GM19238 (cell line): Measurements from ENCODE around the gene ARSG.
A peak's percentile ranks its signal among the peaks of the same experiment; 100 is the strongest.

Experiments used
- DNase-seq: peaks from one replicate; pipeline ENCODE4 v3.0.0; 2011; ENCODE audit warnings: low spot score; ENCODE audit not compliant: insufficient read length

ARSG gene

DNA sequence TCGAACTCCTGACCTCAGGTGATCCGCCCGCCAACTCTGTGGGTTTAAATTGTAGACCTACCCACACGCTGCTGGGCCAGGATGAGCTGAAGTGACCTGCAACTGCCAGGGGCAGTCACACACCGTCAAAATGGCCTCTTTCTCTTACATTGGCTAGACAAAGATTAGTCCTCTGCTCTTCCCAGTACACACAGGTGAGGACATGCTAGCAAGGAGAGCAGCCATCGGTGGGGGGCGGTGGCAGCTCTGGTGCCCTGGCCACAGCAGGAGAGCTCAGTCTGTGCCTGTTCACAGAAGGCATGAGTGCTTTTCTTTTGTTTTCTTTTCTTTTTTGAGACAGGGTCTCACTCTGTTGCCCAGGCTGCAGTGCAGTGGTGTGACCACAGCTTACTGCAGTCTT is 136.3 kb downstream of the ARSG start:
- no peak for DNase-seq

DNA sequence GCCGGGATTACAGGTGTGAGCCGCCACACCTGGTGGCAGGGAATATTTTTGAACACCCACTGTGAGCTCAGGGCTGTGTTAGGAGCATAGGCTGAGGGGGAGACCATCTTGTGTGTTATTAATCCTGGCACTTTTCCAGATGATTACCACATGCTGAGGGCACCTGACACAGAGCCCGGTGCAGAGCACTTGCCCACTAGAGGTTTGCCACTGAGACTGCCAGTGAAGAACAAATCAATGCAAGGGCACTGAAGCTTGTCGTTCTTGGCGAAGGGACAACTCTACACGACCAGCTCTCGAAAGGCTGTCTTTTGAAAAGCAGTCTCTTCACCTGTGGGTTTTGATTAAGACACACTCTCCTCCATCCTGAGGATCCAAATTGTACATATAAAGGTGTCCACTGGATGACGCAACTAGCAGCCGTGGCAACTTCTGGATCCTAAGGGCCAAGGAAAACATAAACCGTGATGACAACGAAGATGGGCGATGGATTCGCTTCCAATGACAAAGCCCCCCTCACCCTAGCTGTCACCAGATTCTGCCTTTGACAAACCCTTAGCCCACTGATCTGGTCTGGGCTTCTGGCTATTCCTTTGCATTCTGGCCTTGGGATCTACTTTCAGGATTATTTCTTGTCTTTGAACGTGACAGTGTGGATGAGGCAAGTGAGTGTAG is 137.3 kb downstream of the ARSG start:
- no peak for DNase-seq

DNA sequence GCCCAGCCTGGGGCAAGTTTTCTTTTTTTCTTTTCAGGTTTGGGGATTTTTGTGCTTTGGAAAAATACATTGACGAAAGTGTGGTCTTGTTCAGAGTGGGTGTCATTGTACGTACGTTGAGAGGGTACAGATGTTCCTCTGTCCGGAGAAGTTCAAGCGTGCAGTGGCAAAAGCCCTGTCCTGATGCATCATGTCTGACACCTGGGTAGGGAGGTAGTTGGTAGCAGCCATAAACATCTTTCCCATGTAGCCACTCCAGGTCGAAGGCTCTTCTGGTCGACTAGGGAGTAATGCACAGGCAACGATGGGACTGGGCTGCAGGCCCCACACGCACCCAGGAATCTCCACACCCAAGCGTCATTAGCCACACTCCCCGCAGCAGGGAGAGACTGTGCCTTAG is 138.6 kb downstream of the ARSG start:
- DNase-seq, result no peak

DNA sequence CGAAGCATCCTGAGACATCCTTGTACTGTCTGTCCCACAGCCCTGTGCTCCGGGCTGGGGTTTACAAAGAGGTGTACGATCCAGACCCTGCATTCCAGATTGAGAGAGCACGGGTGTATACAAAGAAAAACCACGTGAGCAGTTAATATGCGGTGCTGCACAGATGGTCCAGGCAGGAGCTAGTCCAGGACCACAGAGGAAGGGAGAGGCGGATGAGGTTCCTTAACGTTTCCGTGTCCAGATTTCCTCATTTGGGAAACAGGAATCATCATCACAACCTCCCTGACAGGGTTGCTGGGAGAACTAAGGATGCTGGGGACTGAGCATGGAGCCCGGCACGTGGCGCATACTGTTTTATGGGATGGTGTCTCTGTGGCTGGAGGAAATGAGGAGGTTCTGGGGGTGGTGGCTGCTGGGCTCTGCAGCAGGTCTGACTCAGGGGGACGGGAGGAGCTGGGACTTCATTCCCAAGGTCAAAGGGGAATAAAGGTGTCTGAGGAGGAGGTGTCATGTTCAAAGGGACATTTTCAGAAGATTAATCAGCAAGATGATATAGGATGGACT is 139.8 kb downstream of the ARSG start:
- no peak for DNase-seq

DNA sequence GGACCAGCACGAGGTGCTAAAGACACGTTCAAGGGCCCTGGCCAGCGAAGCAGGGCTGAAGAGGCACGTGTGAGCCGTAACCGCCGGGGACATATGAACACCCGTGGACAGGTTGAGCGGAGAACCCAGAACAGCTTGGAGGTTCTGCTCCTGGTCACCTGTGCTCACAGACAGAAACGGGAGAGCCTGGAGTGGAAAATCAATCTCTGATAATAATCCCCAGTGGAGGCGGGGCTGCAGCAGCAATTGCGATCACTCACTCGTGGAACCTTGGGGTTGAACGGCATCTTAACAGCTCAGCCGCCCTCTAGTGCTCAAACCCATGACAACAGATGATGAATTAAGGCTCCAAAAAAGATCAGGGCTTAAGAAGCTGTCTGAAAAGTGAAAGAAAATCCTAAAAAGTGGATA is 140.4 kb downstream of the ARSG start:
- no peak for DNase-seq

DNA sequence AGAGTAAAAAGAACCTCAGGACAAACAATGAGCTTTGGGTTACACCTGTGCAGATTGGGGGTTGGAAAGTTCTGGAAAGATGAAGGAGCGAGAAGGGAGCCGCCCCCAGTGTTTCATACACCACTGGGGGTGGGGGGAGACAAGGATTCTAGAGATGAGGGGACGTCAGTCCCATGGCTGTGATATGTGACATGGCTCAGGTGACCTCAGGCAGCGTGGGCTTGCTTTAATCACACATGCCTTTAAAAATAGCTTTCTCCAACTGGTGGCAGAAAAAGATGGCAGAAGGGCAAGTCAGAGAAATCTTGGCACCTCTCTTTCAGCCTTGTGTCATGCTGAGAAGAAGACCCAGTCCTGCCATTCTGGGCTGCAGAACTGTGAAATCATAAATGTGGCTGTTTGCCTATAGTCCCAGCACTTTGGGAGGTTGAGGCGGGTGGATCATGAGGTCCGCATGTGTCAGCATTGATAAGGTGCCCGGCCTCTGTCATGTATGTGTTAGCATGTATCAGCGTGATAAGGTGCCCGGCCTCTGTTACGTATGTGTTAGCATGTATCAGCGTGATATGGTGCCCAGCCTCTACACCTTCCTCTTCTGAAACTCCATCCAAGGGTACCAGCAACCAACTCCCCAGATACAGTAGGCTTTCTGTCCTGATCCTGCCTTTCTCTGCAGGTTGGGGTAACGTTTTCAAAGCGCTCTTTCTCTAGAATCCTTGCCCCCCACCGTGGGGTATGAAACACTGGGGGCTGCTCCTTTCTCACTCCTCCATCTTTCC is 141.0 kb downstream of the ARSG start:
- no peak for DNase-seq

DNA sequence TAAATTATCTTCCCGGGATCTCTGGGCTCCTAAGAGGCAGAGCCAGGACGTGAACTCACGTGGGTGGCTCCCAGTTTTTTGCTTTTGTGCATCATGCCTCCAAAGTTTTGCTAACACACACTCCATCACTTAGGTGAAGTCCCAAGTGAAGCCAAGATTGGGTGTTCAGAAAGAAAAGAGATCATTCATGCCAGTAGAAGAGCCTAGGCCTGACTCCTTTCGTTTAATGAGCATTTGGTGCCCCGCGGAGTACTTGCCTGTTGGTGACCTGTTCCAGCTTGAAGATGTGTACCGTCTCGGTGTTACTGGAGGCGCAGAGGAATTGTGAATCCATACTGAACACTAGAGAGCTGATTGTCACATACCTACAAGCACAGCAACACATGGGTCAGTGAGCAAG is 141.9 kb downstream of the ARSG start:
- no peak for DNase-seq

DNA sequence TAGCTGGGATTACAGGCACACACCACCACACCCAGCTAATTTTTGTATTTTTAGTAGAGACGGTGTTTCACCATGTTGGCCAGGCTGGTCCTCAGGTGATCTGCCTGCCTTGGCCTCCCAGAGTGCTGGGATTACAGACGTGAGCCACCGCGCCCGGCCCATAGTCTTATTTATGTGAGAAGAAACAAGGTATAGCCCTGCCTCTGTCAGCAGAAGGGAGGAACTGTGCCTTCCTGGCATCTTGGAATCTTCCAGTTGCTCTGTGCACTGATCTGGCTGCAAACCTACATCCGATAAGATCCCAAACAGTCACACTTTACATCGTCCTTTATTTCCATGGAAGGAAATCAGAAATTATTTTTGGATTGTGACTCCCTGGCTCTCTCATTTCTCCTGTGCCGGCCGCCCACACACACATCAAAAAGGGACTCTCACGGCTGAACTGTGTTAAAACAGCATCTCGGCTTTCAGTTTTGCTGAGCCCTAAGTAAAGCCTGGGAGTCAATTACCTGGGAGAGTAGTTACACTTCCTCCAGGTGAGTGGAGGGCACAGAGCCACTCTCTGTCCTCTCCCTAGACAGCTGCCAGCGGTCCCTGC is 142.7 kb downstream of the ARSG start:
- DNase-seq, result no peak

DNA sequence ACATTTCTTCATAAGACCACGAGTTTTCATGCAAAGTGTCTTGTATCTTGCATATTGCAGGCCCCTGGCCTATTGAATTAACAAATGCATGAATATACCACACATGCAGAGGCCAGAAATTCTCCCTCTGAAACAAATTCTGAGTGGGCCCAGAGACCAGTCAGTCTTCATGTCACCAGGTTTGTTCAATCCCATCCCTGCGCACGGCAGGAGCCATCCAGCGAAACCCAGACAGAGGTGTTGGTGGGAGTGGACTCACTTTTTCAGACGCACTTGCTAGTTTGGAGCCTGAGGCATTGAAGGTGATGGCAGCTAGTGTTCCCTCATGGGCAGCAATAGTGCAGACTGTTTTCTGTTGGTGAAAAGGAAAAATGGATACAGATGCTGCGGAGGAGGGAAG is 144.1 kb downstream of the ARSG start:
- DNase-seq, result no peak

DNA sequence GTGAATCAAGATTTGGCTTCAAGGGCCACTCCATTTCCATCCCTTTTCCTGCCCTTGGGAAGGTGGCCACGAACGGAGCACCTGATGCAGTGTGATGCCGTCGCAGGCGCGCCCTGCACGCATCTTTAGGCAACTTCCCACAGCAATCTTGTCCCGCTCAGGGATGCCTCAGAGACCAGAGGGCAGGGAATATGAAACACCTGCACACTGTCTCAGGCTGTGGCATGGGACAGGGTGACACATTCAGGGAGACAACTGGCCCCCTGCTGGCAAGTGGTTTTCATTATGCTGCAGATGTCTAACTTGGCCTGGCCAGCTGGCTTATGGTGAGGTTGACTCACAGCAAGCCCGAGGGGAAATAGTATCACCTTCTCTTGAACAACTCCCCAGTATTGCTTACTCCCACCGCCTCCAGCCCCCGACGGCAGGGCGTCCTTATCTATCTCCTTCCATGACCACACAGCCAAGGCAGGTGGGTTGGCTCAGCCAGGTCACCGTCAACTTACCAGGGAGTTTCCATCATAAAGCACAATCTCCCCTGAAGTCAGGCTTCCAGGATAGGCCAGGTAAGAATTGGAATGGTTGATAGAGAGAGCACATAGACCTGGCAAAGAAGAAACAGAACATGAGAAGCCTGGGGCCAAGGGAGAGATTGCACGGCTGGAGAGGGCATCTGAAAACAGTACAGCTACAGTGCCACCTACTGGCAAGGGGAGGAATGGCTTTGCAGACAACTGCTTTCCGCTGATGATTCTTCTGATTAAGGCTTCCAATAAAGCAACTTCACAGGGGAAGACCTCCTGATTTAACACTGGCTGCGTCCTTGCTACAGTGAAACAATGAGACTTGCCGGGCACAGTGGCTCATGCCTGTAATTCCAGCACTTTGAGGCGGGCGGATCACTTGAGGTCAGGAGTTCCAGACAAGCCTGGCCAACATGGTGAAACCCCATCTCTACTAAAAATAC is 144.9 kb downstream of the ARSG start:
- DNase-seq, result peak; percentile 38

DNA sequence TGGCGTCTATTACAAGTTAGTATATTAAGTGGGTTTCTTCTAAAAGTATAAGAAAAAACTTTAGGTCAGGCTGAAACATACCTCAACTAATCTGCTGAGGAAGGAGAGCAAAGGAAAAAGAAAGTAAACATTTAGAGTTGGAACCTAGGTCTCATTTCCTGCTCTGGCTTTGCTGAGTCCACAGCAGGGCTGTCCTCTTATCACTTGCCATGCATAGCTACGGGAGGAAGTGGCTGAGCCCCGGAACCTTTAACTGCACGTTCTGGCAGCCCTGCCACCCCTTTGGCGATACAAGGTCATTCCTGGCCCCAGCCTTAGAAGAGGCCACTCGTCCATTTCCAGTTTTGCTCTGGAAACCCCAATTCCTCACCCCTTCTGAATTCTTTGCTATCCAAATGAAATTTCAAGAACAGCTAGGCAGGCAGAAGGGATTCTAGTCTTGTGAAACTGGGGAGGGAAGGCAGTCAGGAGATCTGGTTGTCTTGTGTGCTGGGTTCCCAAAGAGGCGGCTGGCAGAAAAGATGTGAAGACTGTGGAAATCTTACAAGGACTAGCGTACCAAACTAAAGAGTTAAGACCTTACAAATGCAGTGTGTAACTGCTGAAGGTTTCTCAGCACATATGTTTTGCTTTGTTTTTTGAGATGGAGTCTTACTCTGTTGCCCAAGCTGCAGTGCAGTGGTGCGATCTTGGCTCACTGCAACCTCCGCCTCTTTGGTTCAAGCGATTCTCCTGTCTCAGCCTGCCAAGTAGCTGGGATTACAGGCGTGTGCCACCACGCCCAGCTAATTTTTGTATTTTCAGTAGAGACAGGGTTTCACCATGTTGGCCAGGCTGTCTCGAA is 146.9 kb downstream of the ARSG start:
- peak; percentile 30 for DNase-seq

DNA sequence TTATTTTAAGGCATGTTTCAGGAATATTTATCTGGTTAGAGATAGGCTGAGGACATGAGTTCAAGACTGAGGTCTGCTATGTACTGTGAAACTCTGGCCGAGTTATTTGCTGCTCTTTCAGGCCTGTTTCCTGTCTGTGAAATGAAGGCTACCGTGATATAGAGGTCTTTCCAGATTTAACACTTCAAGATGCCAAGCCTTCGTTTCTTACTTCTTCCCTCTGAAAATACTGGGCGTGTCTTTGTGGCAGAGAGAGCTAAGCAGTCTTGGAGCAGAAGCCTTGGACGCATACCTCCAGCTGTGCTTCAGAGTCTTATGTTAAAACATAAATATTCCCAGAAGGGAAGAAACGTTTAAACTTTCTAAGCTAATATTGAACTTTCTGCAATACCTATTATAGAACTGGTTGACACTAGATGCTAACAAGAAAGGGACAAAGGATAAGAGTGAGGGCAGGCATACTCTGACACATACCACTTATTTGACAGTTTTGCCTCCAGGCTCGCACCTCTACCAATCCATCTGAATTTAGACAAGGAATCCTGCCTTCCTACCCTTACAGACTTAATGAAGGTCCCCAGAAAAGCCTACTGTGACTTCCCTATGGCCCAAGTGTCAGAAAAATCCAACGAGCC is 148.5 kb downstream of the ARSG start:
- no peak for DNase-seq

DNA sequence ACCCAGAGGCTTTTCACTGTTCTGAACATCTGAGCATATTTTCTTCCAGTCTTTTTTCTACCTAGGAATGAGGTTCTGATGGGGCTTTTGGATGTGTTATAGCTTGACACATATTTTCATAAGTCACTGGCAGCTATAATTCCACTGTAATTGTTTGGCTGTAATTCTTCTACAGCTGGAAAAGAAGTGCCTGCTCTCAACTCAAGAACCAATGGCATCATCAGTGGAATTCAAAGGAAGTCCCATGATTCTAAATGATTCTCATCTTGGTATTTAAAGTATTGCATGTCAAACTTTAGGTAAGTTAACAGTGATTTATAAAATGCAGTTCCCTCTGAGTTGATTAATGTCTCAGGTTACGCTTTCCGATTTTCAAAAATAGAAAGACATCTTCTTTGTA is 149.2 kb downstream of the ARSG start:
- DNase-seq, result no peak

DNA sequence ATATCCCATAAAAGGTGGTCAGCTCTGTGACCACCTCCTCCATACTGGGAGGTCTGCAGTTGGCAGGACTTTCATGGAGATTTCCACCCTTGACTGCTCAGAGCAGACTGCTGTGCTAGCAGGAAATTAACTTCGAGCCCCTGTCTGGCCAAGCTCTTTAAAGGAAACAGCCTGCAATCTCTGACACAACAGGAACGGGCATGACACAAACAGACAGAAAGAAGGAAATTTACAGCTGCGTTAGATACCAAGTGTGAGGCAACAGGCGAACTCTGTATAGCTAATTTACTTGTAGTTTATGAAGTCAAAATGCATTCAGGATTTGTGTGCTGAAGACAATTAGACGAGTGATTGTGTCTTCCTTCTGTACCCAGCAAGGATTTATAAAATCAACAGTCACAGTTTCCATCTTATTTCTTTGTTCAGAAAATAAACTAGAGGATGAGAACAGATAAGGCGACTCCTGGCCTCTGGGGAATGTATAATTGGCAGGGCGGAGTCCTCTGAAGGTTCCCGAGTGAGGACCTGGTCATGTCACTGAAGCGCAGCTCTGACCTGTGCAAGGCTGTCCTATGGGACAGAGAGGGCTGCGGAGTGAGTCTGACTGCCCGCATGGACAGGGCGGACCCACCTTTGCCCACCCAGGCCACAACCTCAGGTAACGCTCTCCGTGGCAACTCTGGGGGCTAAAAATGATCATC is 149.9 kb downstream of the ARSG start:
- DNase-seq, result no peak

DNA sequence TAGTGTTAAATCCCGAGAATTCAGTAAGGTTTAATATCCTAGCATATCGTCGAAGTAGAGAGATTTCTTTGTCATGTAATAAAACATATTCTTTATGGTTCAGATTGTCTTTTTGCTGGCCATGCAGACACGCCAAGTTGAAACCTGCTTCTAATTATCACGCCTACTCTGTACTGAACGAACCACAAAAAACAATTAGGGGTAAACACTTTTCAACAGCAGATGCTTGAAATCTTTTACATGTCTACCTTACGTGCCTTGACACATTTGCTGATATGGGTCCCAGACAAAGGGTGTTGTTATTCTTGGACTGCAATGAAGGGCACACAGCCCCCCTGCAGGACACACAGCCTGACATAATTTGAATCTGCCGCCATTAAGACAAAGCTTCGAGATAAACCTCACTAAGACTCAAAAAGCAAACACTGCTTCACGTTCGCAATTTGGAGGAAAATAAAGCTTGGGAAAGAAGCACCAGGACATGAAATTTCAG is 152.7 kb downstream of the ARSG start:
- DNase-seq, result no peak

DNA sequence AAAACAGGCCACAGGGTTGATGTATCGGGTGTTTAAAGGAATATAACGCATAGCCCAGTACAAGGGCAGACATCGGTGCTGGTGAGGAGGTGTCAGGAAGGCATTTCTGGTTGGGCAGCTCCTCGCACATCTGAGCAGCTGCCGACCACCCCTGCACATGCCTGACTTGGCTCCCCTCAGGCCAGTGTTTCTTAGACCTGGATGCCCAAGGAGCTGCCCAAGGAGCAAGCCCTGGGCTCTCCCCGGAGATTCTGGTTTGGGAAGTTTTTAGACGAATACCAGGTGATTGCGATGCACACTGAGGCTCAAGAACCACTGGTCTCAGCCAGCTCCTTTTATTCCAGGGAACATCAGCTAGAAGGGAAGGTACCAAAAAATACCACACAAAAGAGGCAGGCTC is 154.4 kb downstream of the ARSG start:
- no peak for DNase-seq

DNA sequence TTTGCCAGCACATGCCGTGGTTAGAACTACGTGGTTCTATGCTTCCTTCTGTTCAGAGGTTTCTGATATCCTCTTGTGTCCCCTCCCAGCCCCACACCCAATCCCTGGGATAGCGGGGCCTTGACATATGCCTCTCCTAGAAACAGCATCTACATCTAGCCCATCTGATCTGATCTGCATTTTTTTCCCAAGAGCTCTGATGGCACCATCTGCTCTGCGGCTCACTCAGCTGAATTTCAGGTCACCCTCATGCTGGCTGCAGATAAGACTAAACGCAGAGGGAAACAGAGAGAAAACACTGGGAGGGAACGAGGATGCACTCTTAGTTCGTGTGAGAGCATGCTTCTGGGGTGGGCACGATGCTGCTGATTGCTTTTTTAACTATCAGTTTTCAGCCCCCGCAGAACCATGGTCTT is 155.3 kb downstream of the ARSG start:
- no peak for DNase-seq

DNA sequence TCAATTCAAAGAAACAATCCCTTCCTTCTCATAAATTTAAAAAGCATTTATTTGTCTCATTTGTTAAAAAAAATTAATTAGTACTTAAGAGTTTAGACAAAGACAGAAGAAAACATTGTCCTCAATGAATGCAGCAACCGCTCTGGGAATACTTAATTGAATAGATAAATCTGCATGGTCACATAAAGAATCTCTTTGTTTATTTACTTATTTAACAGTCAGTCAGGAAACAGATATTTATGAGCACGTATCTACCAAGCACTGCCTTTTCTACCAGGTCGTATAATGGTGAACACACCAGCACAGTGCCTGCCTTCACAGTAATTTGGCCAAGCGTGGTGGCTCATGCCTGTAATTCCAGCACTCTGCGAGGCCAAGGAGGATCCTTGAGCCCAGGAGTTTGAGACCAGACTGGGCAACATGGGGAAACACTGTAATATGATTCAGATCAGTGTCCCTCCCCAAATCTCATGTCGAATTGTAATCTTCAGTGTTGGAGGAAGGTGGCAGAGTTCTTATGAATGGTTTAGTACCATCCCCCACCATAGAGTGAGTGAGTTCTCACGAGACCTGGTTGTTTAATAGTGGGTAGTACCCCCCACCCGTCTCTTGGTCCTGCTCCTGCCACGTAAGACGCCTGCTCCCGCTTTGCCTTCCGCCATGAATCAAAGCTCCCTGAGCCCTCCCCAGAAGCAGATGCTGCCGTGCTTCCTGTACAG is 157.9 kb downstream of the ARSG start:
- no peak for DNase-seq
